Neural crest cell (in vitro differentiated cells): ENCODE measurements around the gene ZNF747. TPM values are rescaled to one million over a fixed set of nuclear protein-coding genes. Genes with fewer than 3 reads are reported as not detected.

Experiments
- DNase-seq: peaks from one replicate; pipeline ENCODE4 v3.0.0; 2021; ENCODE audit warnings: low read depth, mixed read lengths, low spot score
- H3K27ac Mint-ChIP-seq: one replicate; pipeline ENCODE4 v1.8.0; 2021; ENCODE audit warnings: mild to moderate bottlenecking, mixed read lengths; ENCODE audit not compliant: unreplicated experiment
- H3K27me3 Mint-ChIP-seq: 2 replicates; pipeline ENCODE4 v1.8.0; 2021; ENCODE audit warnings: low read depth, mild to moderate bottlenecking, mixed read lengths
- H3K36me3 Mint-ChIP-seq: 2 replicates; pipeline ENCODE4 v1.8.0; 2021; ENCODE audit warnings: low read depth, mild to moderate bottlenecking, mixed read lengths
- H3K4me1 Mint-ChIP-seq: 2 replicates; pipeline ENCODE4 v1.8.0; 2021; ENCODE audit warnings: mixed read lengths
- H3K4me3 Mint-ChIP-seq: one replicate; pipeline ENCODE4 v1.8.0; 2021; ENCODE audit warnings: mild to moderate bottlenecking, mixed read lengths
- H3K9me3 Mint-ChIP-seq: 2 replicates; pipeline ENCODE4 v1.8.0; 2021; ENCODE audit warnings: mixed read lengths
- CTCF ChIP-seq: fragments of 200-600 bp; sonication (generic); conservative IDR thresholded peaks from 2 replicates; pipeline ENCODE4 v1.5.0; 2021; ENCODE audit warnings: antibody characterized with exemption, mild to moderate bottlenecking
- total RNA-seq: library from RNA; stranded (reverse); gene quantifications from 2 replicates; pipeline ENCODE4 v1.2.1, GENCODE V29; 2021

ZNF747 gene
- total RNA-seq, 1 donor from 2014 or later, result 10.5 TPM

- Mint-ChIP-seq H3K27me3 (no peaks in the 10 kb centered on the region), H3K4me3 (peak overlapping the region; percentile 96), H3K36me3 (no peaks in the 10 kb centered on the region), H3K9me3 (no peaks in the 10 kb centered on the region), H3K4me1 (peaks cover 32% of the 10 kb centered on the region), H3K27ac (peak overlapping the region; percentile 96)
- no peak for TF ChIP-seq CTCF
- peak; percentile 23 for DNase-seq
Measured at GRCh38 chr16:30570636-30571444, 36.2 kb upstream of the ZNF747 start.

- no peak for TF ChIP-seq CTCF
Measured at GRCh38 chr16:30569746-30570635, 35.3 kb upstream of the ZNF747 start.

GRCh38 chr16:30569281-30569680 lies 34.6 kb upstream of the ZNF747 start:
- no peaks in the 10 kb centered on the region for H3K27me3 Mint-ChIP-seq
- no peak overlapping the region for H3K4me3 Mint-ChIP-seq
- H3K27ac Mint-ChIP-seq, result no peak overlapping the region

More at GRCh38 chr16:30569746-30570635, 35.3 kb upstream of the ZNF747 start:
- Mint-ChIP-seq H3K4me3 (peak overlapping the region; percentile 96), H3K36me3 (no peaks in the 10 kb centered on the region), H3K9me3 (no peaks in the 10 kb centered on the region), H3K27ac (no peak overlapping the region), H3K4me1 (peaks cover 33% of the 10 kb centered on the region), H3K27me3 (no peaks in the 10 kb centered on the region)
- no peak for DNase-seq

GRCh38 chr16:30567991-30568638 lies 33.5 kb upstream of the ZNF747 start:
- TF ChIP-seq CTCF, result no peak
- Mint-ChIP-seq H3K9me3 (no peaks in the 10 kb centered on the region), H3K4me3 (peak overlapping the region; percentile 34), H3K27ac (no peak overlapping the region), H3K4me1 (peaks cover 26% of the 10 kb centered on the region), H3K27me3 (no peaks in the 10 kb centered on the region), H3K36me3 (no peaks in the 10 kb centered on the region)
- no peak for DNase-seq

More at GRCh38 chr16:30569281-30569680, 34.6 kb upstream of the ZNF747 start:
- DNase-seq, result no peak
- H3K9me3 Mint-ChIP-seq, result no peaks in the 10 kb centered on the region
- H3K4me1 Mint-ChIP-seq, result peaks cover 29% of the 10 kb centered on the region
- TF ChIP-seq CTCF, result no peak
- H3K36me3 Mint-ChIP-seq, result no peaks in the 10 kb centered on the region
